Mesenchymal stem cell (in vitro differentiated cells and primary cell): ENCODE results near the gene CYP4B1.
"Not testable (repeated sequence)": the region's sequence is repeated elsewhere in the genome, so short reads cannot be mapped to it uniquely, and the experiment has no call there.

Experiments
- DNase-seq: peaks from one replicate; pipeline ENCODE4 v3.0.0-alpha.2; 2013
- H2AFZ ChIP-seq: one replicate; pipeline ENCODE4 v1.6.1; 2013; ENCODE audit warnings: low read depth, mild to moderate bottlenecking, control low read depth, inconsistent platforms, low read length, moderate library complexity
- H2AK5ac ChIP-seq: 2 replicates; pipeline ENCODE4 v1.6.1; 2013; ENCODE audit warnings: low read length, moderate library complexity, mild to moderate bottlenecking, inconsistent platforms; ENCODE audit not compliant: severe bottlenecking
- H2BK120ac ChIP-seq: one replicate; pipeline ENCODE4 v1.6.1; 2013; ENCODE audit warnings: low read depth, mild to moderate bottlenecking, inconsistent platforms, low read length, moderate library complexity
- H2BK12ac ChIP-seq, 2 experiments: one replicate each; pipeline ENCODE4 v1.6.1; 2013; ENCODE audit warnings: inconsistent platforms in 2 of 2, low read length in 2 of 2, mild to moderate bottlenecking in 2 of 2, moderate library complexity in 2 of 2, control low read depth in 1 of 2
- H2BK15ac ChIP-seq: one replicate; pipeline ENCODE4 v1.6.1; 2013; ENCODE audit warnings: mild to moderate bottlenecking, low read depth, inconsistent platforms; ENCODE audit not compliant: poor library complexity, severe bottlenecking
- H2BK5ac ChIP-seq: 2 replicates; pipeline ENCODE4 v1.6.1; 2013; ENCODE audit warnings: low read depth, mild to moderate bottlenecking, low read length, control low read depth, inconsistent platforms; ENCODE audit not compliant: poor library complexity, severe bottlenecking
- H3K14ac ChIP-seq, 2 experiments: one replicate each; pipeline ENCODE4 v1.6.1; 2013; ENCODE audit warnings: inconsistent platforms in 2 of 2, low read length in 2 of 2, control low read depth in 1 of 2, mild to moderate bottlenecking in 1 of 2, moderate library complexity in 1 of 2
- H3K18ac ChIP-seq, 2 experiments: one replicate each; pipeline ENCODE4 v1.6.1; 2013; ENCODE audit warnings: inconsistent platforms in 2 of 2, low read length in 2 of 2, control low read depth in 1 of 2, low read depth in 1 of 2, mild to moderate bottlenecking in 1 of 2
- H3K23ac ChIP-seq, 2 experiments: one replicate each; pipeline ENCODE4 v1.6.1; 2013; ENCODE audit warnings: inconsistent platforms in 2 of 2, low read length in 2 of 2, mild to moderate bottlenecking in 2 of 2, moderate library complexity in 2 of 2, control low read depth in 1 of 2
- H3K27ac ChIP-seq: 2 replicates; pipeline ENCODE4 v1.5.1; 2013; ENCODE audit warnings: mild to moderate bottlenecking, moderate library complexity, low read length, control low read depth, inconsistent platforms; ENCODE audit not compliant: poor library complexity, severe bottlenecking
- H3K27me3 ChIP-seq, 2 experiments: 2 replicates each; pipeline versions ENCODE4 v1.6.1 to v1.7.0; 2013; ENCODE audit warnings: low read length in 2 of 2, mild to moderate bottlenecking in 2 of 2, moderate library complexity in 2 of 2, control low read depth in 1 of 2, inconsistent platforms in 1 of 2; ENCODE audit not compliant: control insufficient read depth in 1 of 2, insufficient read depth in 1 of 2
- H3K36me3 ChIP-seq, 2 experiments: 2 replicates each; pipeline versions ENCODE4 v1.6.1 to v1.7.0; 2013; ENCODE audit warnings: low read length in 2 of 2, control low read depth in 1 of 2, inconsistent platforms in 1 of 2, low read depth in 1 of 2, mild to moderate bottlenecking in 1 of 2; ENCODE audit not compliant: insufficient read depth in 2 of 2, control insufficient read depth in 1 of 2
- H3K4ac ChIP-seq, 2 experiments: one replicate each; pipeline ENCODE4 v1.6.1; 2013; ENCODE audit warnings: inconsistent platforms in 2 of 2, low read length in 2 of 2, mild to moderate bottlenecking in 2 of 2, moderate library complexity in 2 of 2, control low read depth in 1 of 2, low read depth in 1 of 2
- H3K4me1 ChIP-seq: 2 replicates; pipeline ENCODE4 v1.6.1; 2013; ENCODE audit warnings: low read depth, low read length, control low read depth; ENCODE audit not compliant: control insufficient read depth, insufficient read depth
- H3K4me2 ChIP-seq: 2 replicates; pipeline ENCODE4 v1.6.1; 2013; ENCODE audit warnings: low read length, mild to moderate bottlenecking, inconsistent platforms; ENCODE audit not compliant: poor library complexity, severe bottlenecking
- H3K4me3 ChIP-seq, 2 experiments: 2 replicates each; pipeline versions ENCODE4 v1.5.1 to v1.7.0; 2013; ENCODE audit warnings: low read length in 2 of 2, mild to moderate bottlenecking in 2 of 2, control low read depth in 1 of 2, low read depth in 1 of 2; ENCODE audit not compliant: insufficient read depth in 1 of 2
- H3K79me1 ChIP-seq: replicated peaks from 2 replicates; pipeline ENCODE4 v1.6.1; 2013; ENCODE audit warnings: mild to moderate bottlenecking, control low read depth, low read length, inconsistent platforms; ENCODE audit not compliant: poor library complexity, severe bottlenecking
- H3K9ac ChIP-seq: 2 replicates; pipeline ENCODE4 v1.7.0; 2013; ENCODE audit warnings: mild to moderate bottlenecking, low read length, moderate library complexity
- H3K9me3 ChIP-seq: 2 replicates; pipeline ENCODE4 v1.7.0; 2013; ENCODE audit warnings: mild to moderate bottlenecking, low read length; ENCODE audit not compliant: control insufficient read depth
- H4K8ac ChIP-seq: one replicate; pipeline ENCODE4 v1.6.1; 2013; ENCODE audit warnings: inconsistent platforms, mild to moderate bottlenecking, low read length, moderate library complexity
- H4K91ac ChIP-seq: one replicate; pipeline ENCODE4 v1.6.1; 2013; ENCODE audit warnings: mild to moderate bottlenecking, low read length, inconsistent platforms
- WGBS: methylation state at CpG from one replicate; pipeline ENCODE4 v1.1.7; 2013; ENCODE audit warnings: mixed read lengths; 5-methylcytosine and 5-hydroxymethylcytosine counted together

The CYP4B1 gene

GRCh38 chr1:46754707-46755106 lies 44.1 kb upstream of the CYP4B1 start:
- H3K36me3 ChIP-seq, DNase-seq, H2AFZ ChIP-seq, H4K91ac ChIP-seq, H2BK5ac ChIP-seq, H2BK120ac ChIP-seq, H3K4ac ChIP-seq, H3K18ac ChIP-seq, H3K27me3 ChIP-seq, H3K4me3 ChIP-seq, H2BK15ac ChIP-seq, H3K9ac ChIP-seq, H3K9me3 ChIP-seq, H3K27ac ChIP-seq, H3K4me1 ChIP-seq, H3K4me2 ChIP-seq, H2BK12ac ChIP-seq, H3K23ac ChIP-seq, H3K14ac ChIP-seq, H2AK5ac ChIP-seq, H4K8ac ChIP-seq, H3K79me1 ChIP-seq: not testable (repeated sequence)
- 66% methylated on average over 4 of the region's 4 CpGs for WGBS

DNA sequence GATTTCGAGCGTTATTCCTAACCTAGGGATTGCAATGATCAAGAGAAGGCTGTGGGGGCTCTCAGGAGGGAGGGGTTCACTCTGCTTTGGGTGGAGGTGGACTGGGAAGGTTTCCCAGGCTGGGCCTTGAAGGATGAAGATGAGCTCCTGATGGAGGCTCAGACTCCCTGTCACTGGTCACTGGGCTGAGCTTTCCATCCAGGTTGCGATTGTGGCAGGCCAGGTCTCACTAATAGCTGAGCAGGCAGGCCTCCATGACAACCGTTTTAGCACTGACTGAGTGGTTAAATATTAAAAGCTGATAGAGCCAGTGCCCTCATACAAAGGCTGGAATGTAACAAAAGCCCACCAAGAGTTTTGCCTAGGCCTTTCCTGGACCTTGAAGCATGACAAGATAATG lies 43.7 kb upstream of the CYP4B1 start:
- H3K4me3 ChIP-seq, result no peak overlapping the region
- no peak overlapping the region for H4K8ac ChIP-seq
- H3K27ac ChIP-seq, result no peak overlapping the region
- no peak overlapping the region for H2AFZ ChIP-seq
- H2BK15ac ChIP-seq, result no peak overlapping the region
- H3K4ac ChIP-seq, result no peak overlapping the region
- no peak overlapping the region for H3K14ac ChIP-seq
- no peaks in the 10 kb centered on the region for H3K9me3 ChIP-seq
- no peak overlapping the region for H3K23ac ChIP-seq
- no peak overlapping the region for H3K9ac ChIP-seq
- H2AK5ac ChIP-seq, result no peak overlapping the region
- H2BK12ac ChIP-seq, result no peak overlapping the region
- H3K4me2 ChIP-seq, result no peak overlapping the region
- H2BK5ac ChIP-seq, result no peak overlapping the region
- no peak overlapping the region for H4K91ac ChIP-seq
- H3K4me1 ChIP-seq, result peaks cover 2% of the 10 kb centered on the region
- WGBS, result 73% methylated on average over 4 of the region's 4 CpGs
- H3K18ac ChIP-seq, result no peak overlapping the region
- H3K79me1 ChIP-seq, result no peaks in the 10 kb centered on the region
- H3K36me3 ChIP-seq, result no peaks in the 10 kb centered on the region
- no peak for DNase-seq
- H2BK120ac ChIP-seq, result no peak overlapping the region
- H3K27me3 ChIP-seq, result peaks cover 4 to 9% of the 10 kb centered on the region in 2 experiments

DNA sequence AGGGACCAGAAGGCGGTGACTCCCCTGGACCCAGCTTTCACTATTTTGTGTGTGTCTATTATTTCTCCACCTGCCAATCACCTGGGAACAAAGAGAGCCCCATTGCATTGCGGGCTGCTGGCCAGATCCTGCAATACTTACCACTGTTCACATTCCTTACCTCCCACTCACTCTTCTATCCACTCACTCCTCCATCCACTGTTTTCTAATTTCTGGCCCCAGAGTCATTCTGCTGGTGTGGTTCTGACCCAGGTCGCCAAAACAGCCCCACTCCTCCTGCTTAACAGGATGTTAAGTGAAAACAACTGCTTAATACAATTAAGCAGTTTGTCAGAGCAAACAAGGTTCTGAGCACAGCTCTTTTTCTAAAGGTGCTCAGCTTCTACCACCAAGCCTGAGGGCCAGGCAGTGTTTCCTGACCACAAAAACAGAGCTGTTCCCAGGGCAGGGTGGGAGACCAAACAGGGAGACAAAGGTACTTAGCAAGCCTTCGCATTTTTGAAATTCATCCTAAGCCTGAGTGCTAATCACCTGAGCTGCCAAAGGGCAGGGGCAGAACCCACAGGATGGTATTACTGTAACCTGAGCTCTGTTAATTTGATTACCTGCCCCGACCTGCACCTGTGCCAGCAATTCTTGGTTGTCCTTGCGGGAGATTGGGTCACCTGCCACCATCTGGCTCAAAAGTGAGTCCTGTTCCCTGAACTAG lies 41.4 kb upstream of the CYP4B1 start:
- Histone ChIP-seq H4K91ac (no peak overlapping the region), H3K4me1 (peaks cover 2% of the 10 kb centered on the region), H3K36me3 (no peaks in the 10 kb centered on the region), H2BK15ac (no peak overlapping the region), H4K8ac (no peak overlapping the region), H3K4ac (no peak overlapping the region), H3K18ac (no peak overlapping the region), H3K27me3 (peaks cover 6 to 10% of the 10 kb centered on the region in 2 experiments), H3K9ac (no peak overlapping the region), H3K27ac (no peak overlapping the region), H3K23ac (no peak overlapping the region), H2AK5ac (no peak overlapping the region), H3K14ac (no peak overlapping the region), H2BK120ac (no peak overlapping the region), H3K4me2 (no peak overlapping the region), H3K9me3 (no peaks in the 10 kb centered on the region), H2BK5ac (no peak overlapping the region), H3K4me3 (no peak overlapping the region), H3K79me1 (no peaks in the 10 kb centered on the region), H2AFZ (no peak overlapping the region), H2BK12ac (no peak overlapping the region)
- DNase-seq, result no peak
- 48% methylated on average over 6 of the region's 6 CpGs for WGBS

- Histone ChIP-seq H2AK5ac (no peak overlapping the region), H2AFZ (no peak overlapping the region), H3K4me1 (peaks cover 2% of the 10 kb centered on the region), H2BK12ac (no peak overlapping the region), H4K91ac (no peak overlapping the region), H3K27me3 (peaks cover 6 to 10% of the 10 kb centered on the region in 2 experiments), H3K27ac (no peak overlapping the region), H3K79me1 (no peaks in the 10 kb centered on the region), H3K4ac (no peak overlapping the region), H3K4me2 (no peak overlapping the region), H3K9ac (no peak overlapping the region), H2BK120ac (no peak overlapping the region), H3K14ac (no peak overlapping the region), H3K4me3 (no peak overlapping the region), H3K18ac (no peak overlapping the region), H2BK15ac (no peak overlapping the region), H3K36me3 (no peaks in the 10 kb centered on the region), H3K9me3 (no peaks in the 10 kb centered on the region), H4K8ac (no peak overlapping the region), H3K23ac (no peak overlapping the region), H2BK5ac (no peak overlapping the region)
- no peak for DNase-seq
Observed at GRCh38 chr1:46757956-46758528, 40.8 kb upstream of the CYP4B1 start.
